Keratinocyte (primary cell): ENCODE data around the gene PKN2. TPM values are rescaled to one million over a fixed set of nuclear protein-coding genes. Genes with fewer than 3 reads are reported as not detected.

Source experiments
- DNase-seq: peaks from one replicate; pipeline ENCODE4 v3.0.0-alpha.2; 2011; ENCODE audit warnings: low read depth, missing footprints, low spot score
- FAIRE-seq: peaks from 2 replicates; lab custom pipeline; 2011; peaks lifted over from hg19 to GRCh38; lab: Jason Lieb, UNC
- H2AFZ ChIP-seq: 2 replicates; pipeline ENCODE4 v1.6.0; 2012; ENCODE audit warnings: low read length, control low read depth, inconsistent platforms; ENCODE audit not compliant: control insufficient read depth
- H3K27ac ChIP-seq: 2 replicates; pipeline ENCODE4 v1.5.1; 2011; ENCODE audit warnings: low read length; ENCODE audit not compliant: control insufficient read depth, insufficient read depth
- H3K27me3 ChIP-seq: 3 replicates; pipeline ENCODE4 v1.6.0; 2011; ENCODE audit warnings: low read length; ENCODE audit not compliant: control insufficient read depth, insufficient read depth; ENCODE audit errors: extremely low read depth
- H3K36me3 ChIP-seq, 2 experiments: 2 replicates in 1 of 2; 3 replicates in 1 of 2; pipeline ENCODE4 v1.5.1; 2011; ENCODE audit warnings: low read length in 2 of 2, mild to moderate bottlenecking in 1 of 2; ENCODE audit not compliant: control insufficient read depth in 2 of 2, insufficient read depth in 2 of 2; ENCODE audit errors: extremely low read depth in 1 of 2
- H3K4me1 ChIP-seq: 3 replicates; pipeline ENCODE4 v1.5.1; 2011; ENCODE audit warnings: low read length; ENCODE audit not compliant: control insufficient read depth, insufficient read depth; ENCODE audit errors: extremely low read depth
- H3K4me2 ChIP-seq: 3 replicates; pipeline ENCODE4 v1.6.0; 2011; ENCODE audit warnings: low read depth, low read length; ENCODE audit not compliant: control insufficient read depth, insufficient read depth; ENCODE audit errors: extremely low read depth
- H3K4me3 ChIP-seq, 3 experiments: fragments of 200-600 bp in 1 of 3; sonication (generic) in 1 of 3; 2 replicates in 2 of 3; 3 replicates in 1 of 3; pipeline ENCODE4 v1.5.1; 2011 to 2016; ENCODE audit warnings: low read length in 3 of 3, mild to moderate bottlenecking in 3 of 3, control low read depth in 2 of 3, inconsistent platforms in 1 of 3, low read depth in 1 of 3, mixed read lengths in 1 of 3, mixed run types in 1 of 3, moderate library complexity in 1 of 3; ENCODE audit not compliant: control insufficient read depth in 2 of 3, insufficient read depth in 2 of 3; ENCODE audit errors: extremely low read depth in 1 of 3
- H3K79me2 ChIP-seq: 2 replicates; pipeline ENCODE4 v1.6.0; 2012; ENCODE audit warnings: low read length; ENCODE audit not compliant: control insufficient read depth, insufficient read depth
- H3K9ac ChIP-seq: 3 replicates; pipeline ENCODE4 v1.6.0; 2011; ENCODE audit warnings: low read length; ENCODE audit not compliant: control insufficient read depth, insufficient read depth; ENCODE audit errors: extremely low read depth
- H3K9me1 ChIP-seq: 3 replicates; pipeline ENCODE4 v1.6.0; 2011; ENCODE audit warnings: low read length; ENCODE audit not compliant: control insufficient read depth, insufficient read depth; ENCODE audit errors: extremely low read depth
- H3K9me3 ChIP-seq: 2 replicates; pipeline ENCODE4 v1.5.1; 2012; ENCODE audit warnings: low read depth, low read length; ENCODE audit not compliant: control insufficient read depth
- H4K20me1 ChIP-seq: 3 replicates; pipeline ENCODE4 v1.6.0; 2011; ENCODE audit warnings: low read length; ENCODE audit not compliant: control insufficient read depth, insufficient read depth; ENCODE audit errors: extremely low read depth
- CTCF ChIP-seq, 3 experiments: IDR thresholded peaks in 1 of 3; conservative IDR thresholded peaks in 1 of 3; optimal IDR thresholded peaks in 1 of 3; 2 replicates in 2 of 3; 3 replicates in 1 of 3; pipeline versions ENCODE3 to v1.5.1; 2011; ENCODE audit warnings: low read length in 3 of 3, mild to moderate bottlenecking in 3 of 3, moderate library complexity in 2 of 3, control low read depth in 1 of 3, inconsistent platforms in 1 of 3; ENCODE audit not compliant: insufficient read depth in 2 of 3; ENCODE audit errors: extremely low read depth in 1 of 3
- EZH2 ChIP-seq: IDR thresholded peaks from one replicate; pipeline ENCODE4 v1.6.1; 2012; ENCODE audit warnings: inconsistent platforms, mild to moderate bottlenecking, low read length, moderate library complexity
- dilution Hi-C: fragments of 300-500 bp; cut with MboI; formaldehyde crosslinking; loops from one replicate; pipeline ENCODE4 v1.7.0; 2020; ENCODE audit warnings: low sequenced_read_pairs; ENCODE audit not compliant: extremely low pct_ligation_motif_present
- polyA plus RNA-seq, 5 experiments: library from polyadenylated mRNA; depleted of rRNA in 3 of 5; stranded (reverse) in 3 of 5; stranded (forward) in 1 of 5; unstranded in 1 of 5; fragments of >200 nt; gene quantifications; 1 replicate in 1 of 5; 2 replicates in 3 of 5; 3 replicates in 1 of 5; pipeline versions ENCODE4 v1.2.1 to v1.2.3, GENCODE V29; 2011 to 2012; ENCODE audit warnings: missing spikeins in 2 of 5, low read depth in 1 of 5, low replicate concordance in 1 of 5

Gene PKN2
- polyA plus RNA-seq, 1 donor (not counting 4 experiments of a cell fraction or from before 2014, with no cell fraction given) = 30.8 TPM

GRCh38 chr1:88722492-88722891, 38.4 kb downstream of the PKN2 start:
- H3K9me3 ChIP-seq = no peaks in the 10 kb centered on the region
- H3K27me3 ChIP-seq = no peaks in the 10 kb centered on the region
- H3K27ac ChIP-seq = no peak overlapping the region
- H4K20me1 ChIP-seq = no peaks in the 10 kb centered on the region
- no peaks in the 10 kb centered on the region for H3K36me3 ChIP-seq
- H3K4me2 ChIP-seq = no peak overlapping the region
- no peaks in the 10 kb centered on the region for H3K9me1 ChIP-seq
- no peak overlapping the region for H3K9ac ChIP-seq
- DNase-seq (no peak), FAIRE-seq (no peak)
- no peak overlapping the region for H2AFZ ChIP-seq
- dilution Hi-C loops = no loop called here
- TF ChIP-seq EZH2 (no peak), CTCF (optimal IDR thresholded peaks at IDR 0.05 in 1 of 3, IDR thresholded peaks at IDR 0.05 in 1 of 3, conservative IDR thresholded peaks at IDR 0.05 in 1 of 3; ENCODE audit: extremely low read depth in 1 of 3, insufficient read depth in 2 of 3, low read length in 3 of 3) (no peak)
- H3K4me3 ChIP-seq = no peak overlapping the region
- H3K79me2 ChIP-seq = peaks cover 63% of the 10 kb centered on the region
- no peaks in the 10 kb centered on the region for H3K4me1 ChIP-seq

GRCh38 chr1:88726697-88727096, 42.6 kb downstream of the PKN2 start:
- no peak overlapping the region for H3K4me2 ChIP-seq
- peaks cover 8% of the 10 kb centered on the region for H3K4me1 ChIP-seq
- H3K9me3 ChIP-seq = no peaks in the 10 kb centered on the region
- peaks cover 4% of the 10 kb centered on the region for H3K9me1 ChIP-seq
- FAIRE-seq = no peak
- no peak overlapping the region for H2AFZ ChIP-seq
- H4K20me1 ChIP-seq = no peaks in the 10 kb centered on the region
- no peak overlapping the region for H3K9ac ChIP-seq
- peaks cover 2 to 3% of the 10 kb centered on the region in 2 experiments for H3K36me3 ChIP-seq
- no peaks in the 10 kb centered on the region for H3K27me3 ChIP-seq
- DNase-seq = no peak
- no peak overlapping the region for H3K4me3 ChIP-seq
- H3K27ac ChIP-seq = no peak overlapping the region
- no peak for TF ChIP-seq EZH2
- no peak for TF ChIP-seq CTCF (optimal IDR thresholded peaks at IDR 0.05 in 1 of 3, IDR thresholded peaks at IDR 0.05 in 1 of 3, conservative IDR thresholded peaks at IDR 0.05 in 1 of 3; ENCODE audit: extremely low read depth in 1 of 3, insufficient read depth in 2 of 3, low read length in 3 of 3)
- dilution Hi-C loops = no loop called here
- H3K79me2 ChIP-seq = peaks cover 50% of the 10 kb centered on the region
